IgD-negative memory B cell (primary cell): ENCODE results near the gene PRM3. TPM values are rescaled to one million over a fixed set of nuclear protein-coding genes. Genes with fewer than 3 reads are reported as not detected.

Source experiments
- H3K27ac Mint-ChIP-seq, 3 donors: one replicate each; pipeline ENCODE4 v1.8.0; 2020 to 2022; ENCODE audit warnings: mild to moderate bottlenecking in 3 of 3, mixed read lengths in 3 of 3, moderate library complexity in 1 of 3
- H3K27me3 Mint-ChIP-seq: one replicate; pipeline ENCODE4 v1.8.0; 2021; ENCODE audit warnings: mixed read lengths
- H3K36me3 Mint-ChIP-seq: one replicate; pipeline ENCODE4 v1.8.0; 2020; ENCODE audit warnings: mild to moderate bottlenecking, mixed read lengths
- H3K4me1 Mint-ChIP-seq, 3 donors: one replicate each; pipeline ENCODE4 v1.8.0; 2020 to 2022; ENCODE audit warnings: mixed read lengths in 3 of 3, mild to moderate bottlenecking in 1 of 3
- H3K4me3 Mint-ChIP-seq, 4 donors: one replicate each; pipeline ENCODE4 v1.8.0; 2020 to 2022; ENCODE audit warnings: mild to moderate bottlenecking in 4 of 4, mixed read lengths in 4 of 4, moderate library complexity in 3 of 4
- H3K9me3 Mint-ChIP-seq, 3 donors: one replicate each; pipeline ENCODE4 v1.8.0; 2020 to 2021; ENCODE audit warnings: mixed read lengths in 3 of 3, mild to moderate bottlenecking in 1 of 3
- polyA plus RNA-seq: library from polyadenylated mRNA; unstranded; fragments of 300-500 nt; fragmentation: Illumina TruSeq; gene quantifications from one replicate; pipeline ENCODE4 v1.2.3, GENCODE V29; 2021

Gene PRM3, protein sequence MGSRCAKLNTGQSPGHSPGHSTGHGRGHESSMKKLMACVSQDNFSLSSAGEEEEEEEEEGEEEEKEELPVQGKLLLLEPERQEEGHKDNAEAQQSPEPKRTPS
- polyA plus RNA-seq = not detected

DNA sequence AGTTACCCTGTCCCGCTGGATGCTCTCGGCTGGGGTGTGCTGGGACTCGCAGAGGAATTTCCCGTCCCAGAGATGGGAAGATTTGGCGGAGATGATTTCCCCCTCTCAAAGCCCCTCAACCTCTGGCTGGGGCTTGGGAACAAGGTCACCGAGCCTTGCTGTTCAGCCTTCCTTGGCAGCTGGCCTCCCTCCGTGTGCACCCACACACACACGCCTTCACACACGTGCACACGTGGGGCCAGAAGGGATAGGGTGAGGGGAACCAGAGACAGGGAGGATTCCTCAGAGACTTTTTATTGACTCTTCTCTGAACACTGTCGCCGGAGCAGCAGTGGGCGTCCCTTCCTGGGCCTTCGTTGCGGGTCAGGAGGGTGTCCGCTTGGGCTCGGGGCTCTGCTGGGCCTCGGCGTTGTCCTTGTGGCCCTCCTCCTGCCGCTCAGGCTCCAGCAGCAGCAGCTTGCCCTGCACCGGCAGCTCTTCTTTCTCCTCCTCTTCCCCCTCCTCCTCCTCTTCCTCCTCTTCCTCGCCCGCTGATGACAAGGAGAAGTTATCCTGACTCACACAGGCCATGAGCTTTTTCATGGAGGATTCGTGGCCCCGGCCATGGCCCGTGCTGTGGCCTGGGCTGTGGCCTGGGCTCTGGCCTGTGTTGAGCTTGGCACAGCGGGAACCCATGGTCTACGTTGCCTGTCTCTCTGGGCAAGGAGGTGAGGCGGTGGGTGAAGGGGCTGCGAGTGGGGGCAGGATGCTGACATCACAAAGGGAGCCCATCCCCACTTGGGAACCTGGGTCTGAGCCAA, at the start of gene PRM3:
PRM3 (minus strand) TSS at position 709 of the 800 bp plus-strand sequence; CDS start at position 675, 34 bp downstream.
- H3K36me3 Mint-ChIP-seq = no peaks in the 10 kb centered on the region
- H3K27me3 Mint-ChIP-seq = peaks cover 6% of the 10 kb centered on the region
- no peak within 1 kb of the TSS for H3K27ac Mint-ChIP-seq
- no peaks in the 10 kb centered on the region for H3K4me1 Mint-ChIP-seq
- peak within 1 kb of the TSS in 1 of 4 donors; percentile 45 for H3K4me3 Mint-ChIP-seq
- H3K9me3 Mint-ChIP-seq = no peaks in the 10 kb centered on the region

DNA sequence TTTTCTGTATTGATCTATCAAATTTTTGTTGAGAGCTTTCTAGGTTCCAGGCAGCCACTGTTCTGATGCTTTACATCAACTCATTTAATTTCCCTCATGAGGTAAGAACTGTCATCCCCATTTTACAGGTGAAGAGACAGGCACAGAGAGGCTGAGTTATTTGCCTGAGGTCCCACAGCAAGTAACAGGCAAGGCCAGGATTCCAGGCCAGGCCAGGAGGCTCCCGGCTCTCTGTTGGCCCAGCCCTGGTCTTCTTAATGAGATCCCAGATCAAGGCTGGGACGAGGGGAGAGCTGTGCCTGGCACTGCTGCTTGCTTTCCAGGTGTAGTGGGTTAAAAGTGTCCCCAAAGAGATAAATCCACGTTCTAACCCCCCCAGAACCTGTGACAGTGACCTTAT, 49.4 kb upstream of the PRM3 start:
- Mint-ChIP-seq H3K27me3 (peaks cover 2% of the 10 kb centered on the region), H3K36me3 (peaks cover 4% of the 10 kb centered on the region), H3K4me1 (peaks cover 29 to 31% (median 29%) of the 10 kb centered on the region in 3 donors), H3K4me3 (peak overlapping the region in 1 of 4 donors; percentile 28), H3K9me3 (peaks cover 0 to 1% (median 0%) of the 10 kb centered on the region in 3 donors), H3K27ac (peak overlapping the region in 2 of 3 donors; percentile 8 to 71)

DNA sequence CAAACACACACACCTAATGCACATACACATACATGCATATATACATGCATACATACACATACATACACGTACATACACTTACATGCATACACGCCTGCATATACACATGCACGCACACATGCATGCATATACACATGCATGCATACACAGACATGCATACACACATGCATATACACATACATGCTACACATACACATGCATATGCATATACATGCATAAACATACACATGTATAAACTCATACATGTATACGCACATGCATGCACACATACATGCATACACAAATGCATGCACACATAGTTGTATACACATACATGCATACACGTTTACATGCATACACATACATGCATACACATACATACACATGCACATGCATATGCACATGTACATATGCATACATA, 48.2 kb upstream of the PRM3 start:
- Mint-ChIP-seq H3K36me3 (no peaks in the 10 kb centered on the region), H3K9me3 (no peaks in the 10 kb centered on the region), H3K4me3 (no peak overlapping the region), H3K27ac (no peak overlapping the region), H3K4me1 (peaks cover 18 to 27% (median 20%) of the 10 kb centered on the region in 3 donors), H3K27me3 (peaks cover 3% of the 10 kb centered on the region)

DNA sequence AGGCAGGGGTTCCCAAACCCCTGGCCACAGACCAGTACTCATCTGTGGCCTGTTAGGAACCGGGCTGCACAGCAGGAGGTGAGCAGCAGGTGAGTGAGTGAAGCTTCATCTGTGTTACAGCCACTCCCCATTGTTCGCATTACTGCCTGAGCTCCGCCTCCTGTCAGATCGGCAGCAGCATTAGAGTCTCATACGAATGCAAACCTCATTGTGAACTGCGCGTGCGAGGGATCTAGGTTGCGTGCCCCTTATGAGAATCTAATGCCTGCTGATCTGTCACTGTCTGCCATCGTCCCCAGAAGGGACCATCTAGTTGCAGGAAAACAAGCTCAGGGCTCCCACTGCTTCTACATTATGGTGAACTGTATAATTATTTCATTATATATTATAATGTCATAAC, 46.7 kb upstream of the PRM3 start:
- Mint-ChIP-seq H3K9me3 (no peaks in the 10 kb centered on the region), H3K4me1 (peaks cover 9 to 17% (median 15%) of the 10 kb centered on the region in 3 donors), H3K27me3 (peaks cover 1% of the 10 kb centered on the region), H3K4me3 (no peak overlapping the region), H3K27ac (no peak overlapping the region), H3K36me3 (no peaks in the 10 kb centered on the region)

DNA sequence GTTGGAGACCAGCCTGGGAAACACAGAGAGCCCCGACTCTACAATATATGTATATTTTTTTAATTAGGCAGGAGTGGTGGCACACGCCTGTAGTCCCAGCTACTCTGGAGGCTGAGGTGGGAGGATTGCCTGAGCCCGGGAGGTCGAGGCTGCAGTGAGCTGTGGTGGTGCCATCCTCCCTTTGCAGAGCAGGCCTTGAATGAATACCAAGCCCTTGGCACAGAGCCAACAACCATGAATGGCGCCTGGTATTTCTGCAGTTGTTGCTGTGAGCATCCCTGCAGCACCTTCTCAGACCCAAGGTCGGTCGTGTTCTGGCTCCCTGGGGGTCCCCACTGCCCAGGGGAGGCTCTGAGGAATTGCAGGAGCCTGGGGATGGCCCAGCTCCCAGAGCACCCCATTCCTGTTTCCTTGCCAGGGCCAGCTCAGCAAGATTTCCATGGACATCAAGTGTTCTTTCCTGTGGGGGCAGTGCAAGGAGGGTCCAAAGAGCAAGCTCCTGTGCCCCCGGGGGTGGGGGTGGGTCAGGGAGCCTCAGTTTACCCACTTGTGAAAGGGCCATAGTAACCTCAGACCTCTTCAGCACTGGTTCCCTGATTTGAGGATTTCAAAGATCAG, 46.2 kb upstream of the PRM3 start:
- Mint-ChIP-seq H3K4me3 (no peak overlapping the region), H3K27ac (peak overlapping the region in 1 of 3 donors; percentile 58), H3K36me3 (no peaks in the 10 kb centered on the region), H3K27me3 (peaks cover 1% of the 10 kb centered on the region), H3K4me1 (peaks cover 7 to 14% (median 12%) of the 10 kb centered on the region in 3 donors), H3K9me3 (no peaks in the 10 kb centered on the region)

DNA sequence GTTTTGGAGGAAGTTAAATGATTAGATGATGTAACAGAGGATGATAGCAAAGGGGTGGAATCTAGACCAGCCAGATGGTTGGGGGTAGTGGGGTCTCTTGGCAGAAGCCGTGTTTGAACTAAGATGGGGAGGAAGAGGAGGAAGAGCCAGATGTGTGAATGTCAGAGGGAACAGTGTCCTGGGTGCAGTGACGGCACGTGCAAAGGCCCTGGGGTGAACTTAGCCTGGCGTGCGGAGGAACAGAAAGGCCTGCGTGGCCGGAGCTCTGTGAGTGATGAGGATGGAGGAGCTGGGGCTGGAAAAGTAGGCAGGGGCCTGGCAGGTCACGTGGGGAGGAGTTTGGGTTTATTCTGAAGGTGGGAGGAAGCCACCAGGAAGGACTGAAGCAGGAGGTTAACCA, 45.4 kb upstream of the PRM3 start:
- Mint-ChIP-seq H3K36me3 (no peaks in the 10 kb centered on the region), H3K4me3 (peak overlapping the region in 1 of 4 donors; percentile 83), H3K27me3 (peaks cover 1% of the 10 kb centered on the region), H3K27ac (peak overlapping the region in 2 of 3 donors; percentile 58 to 89), H3K4me1 (peaks cover 9 to 16% (median 13%) of the 10 kb centered on the region in 3 donors), H3K9me3 (no peaks in the 10 kb centered on the region)

DNA sequence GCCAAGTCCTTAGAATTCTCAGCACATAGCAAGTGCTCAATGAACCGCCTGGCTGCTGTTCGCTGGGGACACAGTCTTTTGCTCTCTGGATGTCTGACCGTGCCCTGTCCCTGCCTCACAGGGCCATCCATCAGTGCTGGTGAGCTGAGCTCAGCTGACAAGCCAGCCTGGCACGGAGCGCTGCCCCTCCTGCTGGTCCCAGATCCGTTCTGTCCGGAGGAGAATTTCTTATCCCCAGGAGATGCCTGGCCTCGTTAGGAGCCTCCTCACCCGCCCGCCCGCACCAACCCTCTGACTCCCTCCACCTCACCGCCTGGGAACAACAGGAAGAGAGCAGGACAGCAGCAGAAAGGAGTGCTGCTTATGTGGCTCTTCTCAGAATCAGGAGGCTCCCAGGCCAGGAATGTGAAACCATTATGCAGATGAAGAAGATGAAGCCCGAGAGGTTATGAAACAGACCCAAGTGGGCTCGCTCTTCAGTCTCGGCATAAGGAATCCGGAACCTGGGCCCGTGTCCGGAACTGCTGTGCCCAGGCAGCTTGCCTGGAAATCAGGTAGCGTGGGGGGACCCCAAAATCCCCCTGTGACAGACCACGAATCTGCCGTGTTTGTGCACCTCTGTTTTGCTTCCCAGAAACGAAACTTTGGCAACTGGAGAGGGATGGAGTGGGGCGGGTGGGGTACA, 43.0 kb upstream of the PRM3 start:
- peak overlapping the region in 1 of 4 donors; percentile 50 for H3K4me3 Mint-ChIP-seq
- peak overlapping the region in 2 of 3 donors; percentile 80 to 86 for H3K27ac Mint-ChIP-seq
- H3K4me1 Mint-ChIP-seq = peaks cover 26 to 31% (median 29%) of the 10 kb centered on the region in 3 donors

DNA sequence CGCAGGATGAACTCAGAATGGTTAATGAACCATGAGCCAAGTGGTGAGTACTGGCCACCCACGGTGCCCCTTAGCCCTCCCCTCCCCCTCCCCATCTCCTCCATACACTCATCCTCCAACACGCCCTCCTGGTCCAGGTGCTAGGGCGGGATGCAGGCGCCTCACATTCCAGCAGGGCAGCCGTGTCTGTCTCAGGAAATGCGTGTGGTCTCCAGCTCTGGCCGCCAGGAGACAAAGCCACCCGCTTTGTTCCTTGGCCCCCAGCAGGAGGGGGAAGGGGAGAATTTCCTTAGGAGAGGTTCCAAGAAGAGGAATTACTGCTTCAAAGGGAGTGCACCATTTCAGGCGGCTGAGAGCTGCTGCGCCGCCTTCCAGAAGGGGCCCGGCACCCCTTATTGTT, 42.1 kb upstream of the PRM3 start:
- no peak overlapping the region for H3K27ac Mint-ChIP-seq
- peaks cover 32 to 38% (median 36%) of the 10 kb centered on the region in 3 donors for H3K4me1 Mint-ChIP-seq
- H3K27me3 Mint-ChIP-seq = peaks cover 5% of the 10 kb centered on the region
- no peaks in the 10 kb centered on the region for H3K9me3 Mint-ChIP-seq
- no peak overlapping the region for H3K4me3 Mint-ChIP-seq
- no peaks in the 10 kb centered on the region for H3K36me3 Mint-ChIP-seq

More for the DNA sequence above, 43.0 kb upstream of the PRM3 start:
- H3K36me3 Mint-ChIP-seq = no peaks in the 10 kb centered on the region
- H3K27me3 Mint-ChIP-seq = peaks cover 5% of the 10 kb centered on the region
- no peaks in the 10 kb centered on the region for H3K9me3 Mint-ChIP-seq

DNA sequence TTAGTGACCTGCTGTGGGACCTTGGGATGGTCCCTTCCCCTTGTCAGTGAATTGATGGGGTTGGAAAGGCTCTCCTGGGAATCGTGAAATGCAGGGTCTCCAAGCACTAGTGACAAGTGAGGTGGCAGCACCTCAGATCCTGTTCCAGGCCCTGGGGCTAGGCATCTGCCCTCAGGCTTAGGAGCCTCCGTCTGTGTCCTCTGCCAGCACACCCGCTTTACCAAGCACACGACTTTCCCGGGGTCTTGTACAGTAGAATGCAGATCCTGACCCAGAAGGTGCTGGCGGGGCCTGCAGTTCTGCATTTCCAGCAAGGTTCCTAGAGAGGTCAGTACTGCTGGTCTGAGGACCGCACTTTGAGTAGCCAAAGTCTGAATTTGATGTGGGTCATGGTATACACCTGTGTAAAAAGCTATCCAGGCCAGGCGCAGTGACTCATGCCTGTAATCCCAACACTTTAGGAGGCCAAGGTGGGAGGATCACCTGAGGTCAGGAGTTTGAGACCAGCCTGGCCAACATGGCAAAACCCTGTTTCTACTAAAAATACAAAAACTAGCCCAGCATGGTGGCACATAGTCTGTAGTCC, 41.0 kb upstream of the PRM3 start:
- no peak overlapping the region for H3K4me3 Mint-ChIP-seq
- no peaks in the 10 kb centered on the region for H3K9me3 Mint-ChIP-seq
- peaks cover 5% of the 10 kb centered on the region for H3K27me3 Mint-ChIP-seq
- no peaks in the 10 kb centered on the region for H3K36me3 Mint-ChIP-seq
- H3K27ac Mint-ChIP-seq = peak overlapping the region in 2 of 3 donors; percentile 14 to 43
- peaks cover 37 to 46% (median 44%) of the 10 kb centered on the region in 3 donors for H3K4me1 Mint-ChIP-seq

DNA sequence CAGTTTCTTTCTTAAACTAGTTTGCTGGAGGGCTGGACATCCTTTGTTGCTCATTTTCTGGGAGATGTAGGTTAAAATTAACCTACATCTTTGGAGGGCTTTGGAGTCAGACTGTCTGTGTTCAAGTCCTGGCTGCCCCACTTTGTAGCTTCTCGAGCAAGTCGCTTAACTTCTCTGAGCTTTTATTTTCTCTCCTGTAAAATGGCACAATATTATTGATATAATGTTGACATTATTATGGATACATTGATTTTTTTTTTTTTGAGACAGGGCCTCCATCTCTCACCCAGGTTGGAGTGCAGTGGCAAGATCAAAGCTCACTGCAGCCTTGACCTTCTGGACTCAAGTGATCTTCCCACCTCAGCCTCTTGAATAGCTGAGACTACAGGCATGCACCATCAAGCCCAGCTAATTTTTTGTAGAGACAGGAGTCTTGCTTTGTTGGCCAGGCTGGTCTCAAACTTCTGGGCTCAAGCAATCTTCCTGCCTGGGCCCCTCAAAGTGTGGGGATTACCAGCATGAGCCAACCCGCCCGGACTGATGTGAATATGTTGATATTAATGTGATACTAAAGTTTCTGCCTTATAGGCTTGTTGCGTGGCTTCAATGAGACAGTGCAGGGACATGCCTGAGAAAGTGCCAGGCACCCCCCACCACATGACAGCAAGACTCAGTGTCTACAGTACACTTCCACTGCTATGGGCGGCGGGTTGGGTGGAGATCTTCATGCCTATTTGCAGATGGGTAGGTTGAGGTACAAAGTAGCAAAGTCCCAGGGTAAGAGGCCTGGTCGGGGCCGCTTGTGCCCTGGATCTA, 40.3 kb upstream of the PRM3 start:
- H3K4me1 Mint-ChIP-seq = peaks cover 35 to 47% (median 46%) of the 10 kb centered on the region in 3 donors
- no peaks in the 10 kb centered on the region for H3K9me3 Mint-ChIP-seq
- H3K27ac Mint-ChIP-seq = peak overlapping the region in 2 of 3 donors; percentile 64 to 89
- H3K4me3 Mint-ChIP-seq = no peak overlapping the region
- peaks cover 5% of the 10 kb centered on the region for H3K27me3 Mint-ChIP-seq
- H3K36me3 Mint-ChIP-seq = no peaks in the 10 kb centered on the region

DNA sequence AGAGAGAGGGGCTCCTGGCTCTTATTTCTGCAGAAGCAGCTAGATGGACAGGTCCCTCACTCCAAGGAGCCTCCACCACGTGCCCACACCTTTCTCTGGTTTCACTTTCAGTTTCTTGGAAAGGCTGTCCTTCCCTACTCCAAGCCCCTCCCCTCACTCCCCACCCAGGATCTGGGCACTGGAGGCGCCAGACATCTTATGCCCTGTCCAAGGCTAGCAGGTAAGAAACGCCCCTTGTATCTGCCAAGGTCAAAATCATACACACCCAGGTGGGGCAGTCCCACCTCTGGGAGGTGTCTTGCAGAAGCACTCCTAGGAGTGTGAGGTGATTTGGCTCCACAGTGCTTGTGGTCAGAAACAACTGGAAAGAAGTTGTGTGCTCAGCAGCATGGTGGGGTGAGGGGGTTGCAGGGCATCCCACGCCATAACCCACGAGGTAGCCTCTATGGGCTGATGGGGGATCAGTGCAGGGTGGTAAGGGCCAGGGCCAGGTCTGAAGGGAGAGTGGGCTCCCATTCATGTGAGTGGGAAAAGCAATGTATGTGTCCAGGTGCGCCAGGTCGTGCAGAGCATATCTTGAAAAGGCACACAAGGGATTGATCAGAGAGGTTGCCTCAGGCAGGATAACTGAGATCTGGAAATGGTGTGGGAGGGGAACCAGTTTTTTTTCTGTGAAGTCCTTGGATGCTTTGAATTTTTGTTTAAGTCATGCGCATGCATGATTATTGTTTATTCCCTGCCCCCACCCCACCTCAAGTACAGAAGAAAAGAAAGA, 39.5 kb upstream of the PRM3 start:
- no peaks in the 10 kb centered on the region for H3K9me3 Mint-ChIP-seq
- peak overlapping the region in 3 of 4 donors; percentile 33 to 67 (median 34) for H3K4me3 Mint-ChIP-seq
- peaks cover 5% of the 10 kb centered on the region for H3K27me3 Mint-ChIP-seq
- H3K27ac Mint-ChIP-seq = peak overlapping the region; percentile 64 to 89 (median 67)
- no peaks in the 10 kb centered on the region for H3K36me3 Mint-ChIP-seq
- H3K4me1 Mint-ChIP-seq = peaks cover 33 to 53% (median 51%) of the 10 kb centered on the region in 3 donors

DNA sequence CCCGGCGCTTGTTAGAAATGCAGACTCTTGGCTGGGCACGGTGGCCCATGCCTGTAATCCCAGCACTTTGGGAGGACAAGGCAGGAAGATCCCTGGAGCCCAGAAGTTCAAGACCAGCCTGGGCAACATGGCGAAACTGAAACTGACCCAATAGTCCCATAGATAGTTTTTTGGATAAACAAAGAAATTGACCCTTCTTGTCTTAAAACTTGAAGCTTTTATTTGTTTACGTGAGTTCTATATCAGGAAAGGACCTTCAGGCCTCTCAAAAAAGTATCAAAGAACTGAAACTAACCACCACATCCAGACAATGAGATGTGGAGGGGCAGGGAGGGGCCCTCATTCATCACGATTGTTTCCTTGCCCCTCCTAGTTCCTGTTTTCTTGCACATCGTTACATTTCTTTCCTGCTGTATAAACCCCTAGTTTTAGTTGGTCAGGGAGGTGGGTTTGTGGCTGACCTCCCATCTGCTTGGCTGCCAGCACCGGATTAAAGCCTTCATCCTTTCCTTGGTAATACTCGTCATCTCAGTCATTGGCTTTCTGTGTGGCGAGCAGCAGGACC, 37.6 kb upstream of the PRM3 start:
- Mint-ChIP-seq H3K27ac (peak overlapping the region; percentile 92 to 99 (median 97)), H3K4me1 (peaks cover 31 to 55% (median 51%) of the 10 kb centered on the region in 3 donors), H3K9me3 (peaks cover 0 to 2% (median 0%) of the 10 kb centered on the region in 3 donors), H3K27me3 (peaks cover 3% of the 10 kb centered on the region), H3K36me3 (no peaks in the 10 kb centered on the region), H3K4me3 (peak overlapping the region; percentile 60 to 91 (median 76))

DNA sequence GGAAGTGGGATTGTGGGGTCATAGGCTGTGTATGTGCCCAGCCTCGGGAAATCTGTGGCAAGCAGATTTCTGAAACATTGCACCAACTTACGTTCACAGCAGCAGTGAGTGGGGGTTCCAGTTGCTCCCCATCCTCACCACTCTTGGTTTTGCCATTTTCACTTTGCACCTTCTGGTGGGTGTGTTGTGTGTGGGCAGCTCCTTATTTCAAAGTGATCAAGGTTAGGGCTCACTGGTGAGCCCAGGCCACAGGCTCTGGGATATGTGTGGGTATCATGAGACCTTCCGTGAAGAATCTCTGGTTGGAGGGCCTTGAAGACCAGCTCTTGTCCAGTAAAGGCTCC, 37.2 kb upstream of the PRM3 start:
- Mint-ChIP-seq H3K4me3 (peak overlapping the region; percentile 60 to 91 (median 76)), H3K36me3 (no peaks in the 10 kb centered on the region), H3K27me3 (peaks cover 3% of the 10 kb centered on the region), H3K4me1 (peaks cover 31 to 56% (median 52%) of the 10 kb centered on the region in 3 donors), H3K27ac (peak overlapping the region; percentile 92 to 99 (median 97)), H3K9me3 (peaks cover 0 to 2% (median 0%) of the 10 kb centered on the region in 3 donors)
